HepG2 (cell line): ENCODE data around the gene DHRS1. TPM values are rescaled to one million over a fixed set of nuclear protein-coding genes. Genes with fewer than 3 reads are reported as not detected.

Experiments used
- ADNP ChIP-seq: sonication (generic); formaldehyde crosslinking; IDR thresholded peaks from 2 replicates; pipeline ENCODE4 v1.4.0; 2020; ENCODE audit warnings: missing genetic modification reagents
- FOXJ3 ChIP-seq: sonication (generic); formaldehyde crosslinking; IDR thresholded peaks from 2 replicates; pipeline ENCODE4 v1.4.0; 2020; ENCODE audit warnings: missing genetic modification reagents, mild to moderate bottlenecking, borderline replicate concordance
- KLF16 ChIP-seq, 2 experiments: sonication (generic) in 1 of 2; formaldehyde crosslinking in 1 of 2; IDR thresholded peaks; 2 replicates each; pipeline versions ENCODE4 v1.6.1 to v1.8.0; 2016 to 2023; ENCODE audit warnings: missing genetic modification reagents in 2 of 2, missing compliant biosample characterization in 1 of 2
- MAFG ChIP-seq: sonication (generic); formaldehyde crosslinking; IDR thresholded peaks from 2 replicates; pipeline ENCODE4 v1.5.1; 2020; ENCODE audit warnings: mild to moderate bottlenecking, missing genetic modification reagents
- NCOA1 ChIP-seq: sonication (generic); formaldehyde crosslinking; IDR thresholded peaks from 2 replicates; pipeline ENCODE4 v1.9.0; 2021; ENCODE audit warnings: missing genetic modification reagents
- PTBP1 ChIP-seq: fragments of 200-400 bp; formaldehyde crosslinking; IDR thresholded peaks from 2 replicates; pipeline ENCODE4 v1.6.1; 2018; ENCODE audit warnings: low read length, low read depth; ENCODE audit not compliant: poor library complexity, severe bottlenecking
- RBFOX2 ChIP-seq: fragments of 200-400 bp; formaldehyde crosslinking; IDR thresholded peaks from 2 replicates; pipeline ENCODE4 v1.6.1; 2017; ENCODE audit warnings: low read depth, mild to moderate bottlenecking, low read length
- SALL1 ChIP-seq: sonication (generic); formaldehyde crosslinking; IDR thresholded peaks from 2 replicates; pipeline ENCODE4 v1.8.0; 2022; ENCODE audit warnings: mild to moderate bottlenecking, missing genetic modification reagents
- ZEB1 ChIP-seq: IDR thresholded peaks from 2 replicates; pipeline ENCODE4 v1.6.1; 2012; ENCODE audit warnings: mild to moderate bottlenecking, low read depth, inconsistent platforms; ENCODE audit not compliant: insufficient replicate concordance
- ZNF431 ChIP-seq: sonication (generic); formaldehyde crosslinking; IDR thresholded peaks from 2 replicates; pipeline ENCODE4 v1.9.0; 2022; ENCODE audit warnings: missing genetic modification reagents, low read depth, mild to moderate bottlenecking, borderline replicate concordance
- ZNF776 ChIP-seq: sonication (generic); formaldehyde crosslinking; IDR thresholded peaks from 2 replicates; pipeline ENCODE4 v1.4.0; 2020; ENCODE audit warnings: mild to moderate bottlenecking, missing genetic modification reagents
- polyA plus RNA-seq, 8 experiments: library from polyadenylated mRNA; depleted of rRNA in 3 of 8; stranded (reverse) in 7 of 8; unstranded in 1 of 8; fragments of >200 nt; fragmentation: Illumina TruSeq in 4 of 8; extraction: Trizol in 4 of 8; gene quantifications; 2 replicates each; pipeline versions ENCODE4 v1.2.1 to v1.2.3, GENCODE V29; 2011 to 2016; ENCODE audit warnings: low read depth in 4 of 8, missing spikeins in 1 of 8, mixed read lengths in 1 of 8; ENCODE audit not compliant: insufficient read depth in 1 of 8
- total RNA-seq, 5 experiments: library from RNA; depleted of rRNA; stranded (reverse); fragments of >200 nt; fragmentation: Illumina TruSeq; extraction: Trizol; gene quantifications; 2 replicates each; pipeline ENCODE4 v1.2.3, GENCODE V29; 2016; ENCODE audit warnings: low read depth in 1 of 5
- TF ChIP-seq, protein P1 (sequence below): IDR thresholded peaks from 2 replicates; pipeline ENCODE4 v1.6.1; 2016
- TF ChIP-seq, protein P2 (sequence below): sonication (generic); formaldehyde crosslinking; IDR thresholded peaks from 2 replicates; pipeline ENCODE4 v1.5.1; 2020; ENCODE audit warnings: mild to moderate bottlenecking, missing genetic modification reagents, moderate library complexity
- TF ChIP-seq, protein P3 (sequence below): sonication (generic); formaldehyde crosslinking; IDR thresholded peaks from 2 replicates; pipeline ENCODE4 v1.4.0; 2020; ENCODE audit warnings: missing genetic modification reagents
- TF ChIP-seq, protein P4 (sequence below): sonication (generic); formaldehyde crosslinking; IDR thresholded peaks from 2 replicates; pipeline ENCODE4 v1.4.0; 2020; ENCODE audit warnings: missing genetic modification reagents

The DHRS1 gene
- total and polyA plus RNA-seq, 2 of the 13 experiments (the other 11 are each of a cell fraction or from before 2014, with no cell fraction given) = 49.8 to 60.8 TPM

DNA sequence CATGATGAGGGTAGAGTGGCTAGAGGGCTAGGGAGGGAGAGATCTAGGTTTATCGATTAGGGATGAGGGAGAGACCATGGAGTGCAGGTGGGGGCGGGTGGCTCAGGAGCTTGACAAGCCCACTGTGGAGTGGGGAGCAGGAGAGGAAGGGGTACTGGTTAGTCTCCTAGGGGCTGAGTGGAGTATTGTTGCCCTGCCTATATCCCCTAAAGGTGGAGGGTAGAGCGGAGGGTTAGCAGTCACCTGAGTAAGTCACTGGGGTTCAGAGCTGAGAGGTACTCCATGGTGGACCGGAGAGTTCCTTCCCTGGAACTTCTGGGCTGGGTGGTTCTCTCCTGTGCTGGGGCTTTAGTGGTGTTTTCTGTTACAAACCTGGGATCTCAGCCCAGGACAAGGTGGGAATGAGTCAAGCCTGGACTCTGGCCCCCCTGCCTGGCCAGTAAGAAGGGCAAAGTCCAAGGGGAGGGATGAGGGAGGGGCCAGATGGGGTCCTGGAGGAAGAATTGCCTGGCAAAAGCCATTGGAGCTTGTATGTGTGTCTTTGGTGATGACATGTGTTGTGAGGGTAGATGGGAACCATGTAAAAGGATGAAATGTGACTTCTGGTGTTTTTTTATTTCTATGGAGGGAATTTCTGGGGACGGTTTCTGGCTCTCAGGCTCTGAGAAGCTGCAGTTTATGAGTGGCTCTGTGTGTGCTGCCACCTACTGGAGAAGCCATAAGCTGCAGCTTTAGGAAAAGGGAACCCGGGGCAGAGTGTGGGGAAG is 8.2 kb upstream of the DHRS1 start, which contains the start of gene CIDEB (continued):
- TF ChIP-seq RBFOX2 = peak; percentile 65
- peak; percentile 96 for TF ChIP-seq SALL1 (CRISPR knock-in tag)
- TF ChIP-seq ZEB1 = no peak
- no peak for TF ChIP-seq ADNP (CRISPR knock-in tag)
- TF ChIP-seq KLF16 (CRISPR knock-in tag; IDR thresholded peaks at IDR 0.05) = peak in 1 of 2 experiments; percentile 97; a peak in 2 of 4 replicates
- TF ChIP-seq FOXJ3 (CRISPR knock-in tag) = no peak
- no peak for TF ChIP-seq PTBP1
- no peak for TF ChIP-seq MAFG (CRISPR knock-in tag)
- TF ChIP-seq, protein P1, sequence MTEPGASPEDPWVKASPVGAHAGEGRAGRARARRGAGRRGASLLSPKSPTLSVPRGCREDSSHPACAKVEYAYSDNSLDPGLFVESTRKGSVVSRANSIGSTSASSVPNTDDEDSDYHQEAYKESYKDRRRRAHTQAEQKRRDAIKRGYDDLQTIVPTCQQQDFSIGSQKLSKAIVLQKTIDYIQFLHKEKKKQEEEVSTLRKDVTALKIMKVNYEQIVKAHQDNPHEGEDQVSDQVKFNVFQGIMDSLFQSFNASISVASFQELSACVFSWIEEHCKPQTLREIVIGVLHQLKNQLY = peak; percentile 75
- peak; percentile 60; the same call in 1 of the 2 replicates for TF ChIP-seq ZNF776 (CRISPR knock-in tag)
- TF ChIP-seq, protein P2, sequence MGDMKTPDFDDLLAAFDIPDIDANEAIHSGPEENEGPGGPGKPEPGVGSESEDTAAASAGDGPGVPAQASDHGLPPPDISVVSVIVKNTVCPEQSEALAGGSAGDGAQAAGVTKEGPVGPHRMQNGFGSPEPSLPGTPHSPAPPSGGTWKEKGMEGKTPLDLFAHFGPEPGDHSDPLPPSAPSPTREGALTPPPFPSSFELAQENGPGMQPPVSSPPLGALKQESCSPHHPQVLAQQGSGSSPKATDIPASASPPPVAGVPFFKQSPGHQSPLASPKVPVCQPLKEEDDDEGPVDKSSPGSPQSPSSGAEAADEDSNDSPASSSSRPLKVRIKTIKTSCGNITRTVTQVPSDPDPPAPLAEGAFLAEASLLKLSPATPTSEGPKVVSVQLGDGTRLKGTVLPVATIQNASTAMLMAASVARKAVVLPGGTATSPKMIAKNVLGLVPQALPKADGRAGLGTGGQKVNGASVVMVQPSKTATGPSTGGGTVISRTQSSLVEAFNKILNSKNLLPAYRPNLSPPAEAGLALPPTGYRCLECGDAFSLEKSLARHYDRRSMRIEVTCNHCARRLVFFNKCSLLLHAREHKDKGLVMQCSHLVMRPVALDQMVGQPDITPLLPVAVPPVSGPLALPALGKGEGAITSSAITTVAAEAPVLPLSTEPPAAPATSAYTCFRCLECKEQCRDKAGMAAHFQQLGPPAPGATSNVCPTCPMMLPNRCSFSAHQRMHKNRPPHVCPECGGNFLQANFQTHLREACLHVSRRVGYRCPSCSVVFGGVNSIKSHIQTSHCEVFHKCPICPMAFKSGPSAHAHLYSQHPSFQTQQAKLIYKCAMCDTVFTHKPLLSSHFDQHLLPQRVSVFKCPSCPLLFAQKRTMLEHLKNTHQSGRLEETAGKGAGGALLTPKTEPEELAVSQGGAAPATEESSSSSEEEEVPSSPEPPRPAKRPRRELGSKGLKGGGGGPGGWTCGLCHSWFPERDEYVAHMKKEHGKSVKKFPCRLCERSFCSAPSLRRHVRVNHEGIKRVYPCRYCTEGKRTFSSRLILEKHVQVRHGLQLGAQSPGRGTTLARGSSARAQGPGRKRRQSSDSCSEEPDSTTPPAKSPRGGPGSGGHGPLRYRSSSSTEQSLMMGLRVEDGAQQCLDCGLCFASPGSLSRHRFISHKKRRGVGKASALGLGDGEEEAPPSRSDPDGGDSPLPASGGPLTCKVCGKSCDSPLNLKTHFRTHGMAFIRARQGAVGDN (CRISPR knock-in tag) = peak; percentile 75; the same call in 1 of the 2 replicates
- TF ChIP-seq, protein P3, sequence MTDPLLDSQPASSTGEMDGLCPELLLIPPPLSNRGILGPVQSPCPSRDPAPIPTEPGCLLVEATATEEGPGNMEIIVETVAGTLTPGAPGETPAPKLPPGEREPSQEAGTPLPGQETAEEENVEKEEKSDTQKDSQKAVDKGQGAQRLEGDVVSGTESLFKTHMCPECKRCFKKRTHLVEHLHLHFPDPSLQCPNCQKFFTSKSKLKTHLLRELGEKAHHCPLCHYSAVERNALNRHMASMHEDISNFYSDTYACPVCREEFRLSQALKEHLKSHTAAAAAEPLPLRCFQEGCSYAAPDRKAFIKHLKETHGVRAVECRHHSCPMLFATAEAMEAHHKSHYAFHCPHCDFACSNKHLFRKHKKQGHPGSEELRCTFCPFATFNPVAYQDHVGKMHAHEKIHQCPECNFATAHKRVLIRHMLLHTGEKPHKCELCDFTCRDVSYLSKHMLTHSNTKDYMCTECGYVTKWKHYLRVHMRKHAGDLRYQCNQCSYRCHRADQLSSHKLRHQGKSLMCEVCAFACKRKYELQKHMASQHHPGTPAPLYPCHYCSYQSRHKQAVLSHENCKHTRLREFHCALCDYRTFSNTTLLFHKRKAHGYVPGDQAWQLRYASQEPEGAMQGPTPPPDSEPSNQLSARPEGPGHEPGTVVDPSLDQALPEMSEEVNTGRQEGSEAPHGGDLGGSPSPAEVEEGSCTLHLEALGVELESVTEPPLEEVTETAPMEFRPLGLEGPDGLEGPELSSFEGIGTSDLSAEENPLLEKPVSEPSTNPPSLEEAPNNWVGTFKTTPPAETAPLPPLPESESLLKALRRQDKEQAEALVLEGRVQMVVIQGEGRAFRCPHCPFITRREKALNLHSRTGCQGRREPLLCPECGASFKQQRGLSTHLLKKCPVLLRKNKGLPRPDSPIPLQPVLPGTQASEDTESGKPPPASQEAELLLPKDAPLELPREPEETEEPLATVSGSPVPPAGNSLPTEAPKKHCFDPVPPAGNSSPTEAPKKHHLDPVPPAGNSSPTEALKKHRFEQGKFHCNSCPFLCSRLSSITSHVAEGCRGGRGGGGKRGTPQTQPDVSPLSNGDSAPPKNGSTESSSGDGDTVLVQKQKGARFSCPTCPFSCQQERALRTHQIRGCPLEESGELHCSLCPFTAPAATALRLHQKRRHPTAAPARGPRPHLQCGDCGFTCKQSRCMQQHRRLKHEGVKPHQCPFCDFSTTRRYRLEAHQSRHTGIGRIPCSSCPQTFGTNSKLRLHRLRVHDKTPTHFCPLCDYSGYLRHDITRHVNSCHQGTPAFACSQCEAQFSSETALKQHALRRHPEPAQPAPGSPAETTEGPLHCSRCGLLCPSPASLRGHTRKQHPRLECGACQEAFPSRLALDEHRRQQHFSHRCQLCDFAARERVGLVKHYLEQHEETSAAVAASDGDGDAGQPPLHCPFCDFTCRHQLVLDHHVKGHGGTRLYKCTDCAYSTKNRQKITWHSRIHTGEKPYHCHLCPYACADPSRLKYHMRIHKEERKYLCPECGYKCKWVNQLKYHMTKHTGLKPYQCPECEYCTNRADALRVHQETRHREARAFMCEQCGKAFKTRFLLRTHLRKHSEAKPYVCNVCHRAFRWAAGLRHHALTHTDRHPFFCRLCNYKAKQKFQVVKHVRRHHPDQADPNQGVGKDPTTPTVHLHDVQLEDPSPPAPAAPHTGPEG = no peak
- TF ChIP-seq ZNF431 (CRISPR knock-in tag) = no peak
- TF ChIP-seq NCOA1 (CRISPR knock-in tag) = no peak
- TF ChIP-seq, protein P4, sequence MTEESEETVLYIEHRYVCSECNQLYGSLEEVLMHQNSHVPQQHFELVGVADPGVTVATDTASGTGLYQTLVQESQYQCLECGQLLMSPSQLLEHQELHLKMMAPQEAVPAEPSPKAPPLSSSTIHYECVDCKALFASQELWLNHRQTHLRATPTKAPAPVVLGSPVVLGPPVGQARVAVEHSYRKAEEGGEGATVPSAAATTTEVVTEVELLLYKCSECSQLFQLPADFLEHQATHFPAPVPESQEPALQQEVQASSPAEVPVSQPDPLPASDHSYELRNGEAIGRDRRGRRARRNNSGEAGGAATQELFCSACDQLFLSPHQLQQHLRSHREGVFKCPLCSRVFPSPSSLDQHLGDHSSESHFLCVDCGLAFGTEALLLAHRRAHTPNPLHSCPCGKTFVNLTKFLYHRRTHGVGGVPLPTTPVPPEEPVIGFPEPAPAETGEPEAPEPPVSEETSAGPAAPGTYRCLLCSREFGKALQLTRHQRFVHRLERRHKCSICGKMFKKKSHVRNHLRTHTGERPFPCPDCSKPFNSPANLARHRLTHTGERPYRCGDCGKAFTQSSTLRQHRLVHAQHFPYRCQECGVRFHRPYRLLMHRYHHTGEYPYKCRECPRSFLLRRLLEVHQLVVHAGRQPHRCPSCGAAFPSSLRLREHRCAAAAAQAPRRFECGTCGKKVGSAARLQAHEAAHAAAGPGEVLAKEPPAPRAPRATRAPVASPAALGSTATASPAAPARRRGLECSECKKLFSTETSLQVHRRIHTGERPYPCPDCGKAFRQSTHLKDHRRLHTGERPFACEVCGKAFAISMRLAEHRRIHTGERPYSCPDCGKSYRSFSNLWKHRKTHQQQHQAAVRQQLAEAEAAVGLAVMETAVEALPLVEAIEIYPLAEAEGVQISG (CRISPR knock-in tag) = peak; percentile 94
